ENCODE results near the gene BOLA3. TPM values are rescaled to one million over a fixed set of nuclear protein-coding genes. Genes with fewer than 3 reads are reported as not detected.
"Not testable (repeated sequence)": the region's sequence is repeated elsewhere in the genome, so short reads cannot be mapped to it uniquely, and the experiment has no call there.

BOLA3 gene
- total RNA-seq: 10 to 100 TPM; 68.0 to 72.5 TPM

GRCh38 chr2:74147727-74148456, at the start of gene BOLA3:
TSS of gene BOLA3 (minus strand) at chr2:74147912. CDS start at chr2:74147874, 38 bp downstream.
- peaks cover 5% of the 10 kb centered on the region for H3K36me3 Mint-ChIP-seq
- H3K27ac Mint-ChIP-seq: no peak within 1 kb of the TSS
- DNase-seq (ENCODE audit: low spot score) (peak; percentile 94), ATAC-seq (peak; percentile 98)
- no peaks in the 10 kb centered on the region for H3K9me3 Mint-ChIP-seq
- peaks cover under 1 to 7% of the 10 kb centered on the region in 2 donors for H3K4me1 Mint-ChIP-seq (ENCODE audit: low read depth in 2 of 2)
- H3K27me3 Mint-ChIP-seq: no peaks in the 10 kb centered on the region
- H3K4me3 Mint-ChIP-seq: no peak within 1 kb of the TSS

- peaks cover 34% of the 10 kb centered on the region for H3K36me3 Mint-ChIP-seq
- no peak for ATAC-seq
- no peaks in the 10 kb centered on the region for H3K9me3 Mint-ChIP-seq
- H3K4me3 Mint-ChIP-seq: peak overlapping the region; percentile 22
- H3K27me3 Mint-ChIP-seq: no peaks in the 10 kb centered on the region
- DNase-seq (ENCODE audit: low spot score): no peak
- peaks cover 39 to 40% of the 10 kb centered on the region in 2 donors for H3K4me1 Mint-ChIP-seq (ENCODE audit: low read depth in 2 of 2)
- peak overlapping the region in 1 of 2 donors; percentile 100 for H3K27ac Mint-ChIP-seq
Measured at GRCh38 chr2:74197049-74197448, 49.3 kb upstream of the BOLA3 start.

GRCh38 chr2:74194799-74195198, 47.1 kb upstream of the BOLA3 start:
- Mint-ChIP-seq H3K4me3 (no peak overlapping the region), H3K27me3 (peaks cover 0 to 3% of the 10 kb centered on the region in 2 donors), H3K9me3 (no peaks in the 10 kb centered on the region), H3K4me1 (ENCODE audit: low read depth in 2 of 2) (peaks cover 22 to 26% of the 10 kb centered on the region in 2 donors), H3K36me3 (peaks cover 12% of the 10 kb centered on the region), H3K27ac (no peak overlapping the region)
- DNase-seq (ENCODE audit: low spot score): no peak
- ATAC-seq: no peak

- ATAC-seq: no peak
- no peaks in the 10 kb centered on the region for H3K36me3 Mint-ChIP-seq
- H3K4me1 Mint-ChIP-seq (ENCODE audit: low read depth in 2 of 2): peaks cover 18 to 23% of the 10 kb centered on the region in 2 donors
- H3K27me3 Mint-ChIP-seq: peaks cover 0 to 3% of the 10 kb centered on the region in 2 donors
- no peaks in the 10 kb centered on the region for H3K9me3 Mint-ChIP-seq
- H3K27ac Mint-ChIP-seq: peak overlapping the region in 1 of 2 donors; percentile 62
- no peak for DNase-seq (ENCODE audit: low spot score)
- no peak overlapping the region for H3K4me3 Mint-ChIP-seq
Measured at GRCh38 chr2:74191596-74192380, 44.1 kb upstream of the BOLA3 start.

- Mint-ChIP-seq H3K4me3 (no peak overlapping the region), H3K9me3 (no peaks in the 10 kb centered on the region), H3K4me1 (ENCODE audit: low read depth in 2 of 2) (peaks cover 41 to 49% of the 10 kb centered on the region in 2 donors), H3K27ac (peak overlapping the region in 1 of 2 donors; percentile 92), H3K36me3 (peaks cover 5% of the 10 kb centered on the region), H3K27me3 (peaks cover 0 to 3% of the 10 kb centered on the region in 2 donors)
- ATAC-seq: no peak
- no peak for DNase-seq (ENCODE audit: low spot score)
Measured at GRCh38 chr2:74188696-74189095, 41.0 kb upstream of the BOLA3 start.

- peaks cover 0 to 3% of the 10 kb centered on the region in 2 donors for H3K27me3 Mint-ChIP-seq
- DNase-seq (ENCODE audit: low spot score) (no peak), ATAC-seq (no peak)
- H3K9me3 Mint-ChIP-seq: no peaks in the 10 kb centered on the region
- H3K36me3 Mint-ChIP-seq: peaks cover 5% of the 10 kb centered on the region
- peak overlapping the region; percentile 90 to 92 for H3K27ac Mint-ChIP-seq
- peaks cover 43 to 51% of the 10 kb centered on the region in 2 donors for H3K4me1 Mint-ChIP-seq (ENCODE audit: low read depth in 2 of 2)
- H3K4me3 Mint-ChIP-seq: peak overlapping the region; percentile 15
Measured at GRCh38 chr2:74188018-74188601, 40.4 kb upstream of the BOLA3 start.

- Mint-ChIP-seq H3K27ac (peak overlapping the region; percentile 90 to 92), H3K4me3 (peak overlapping the region; percentile 63), H3K4me1 (ENCODE audit: low read depth in 2 of 2) (peaks cover 46 to 55% of the 10 kb centered on the region in 2 donors)
- not testable (repeated sequence) for H3K9me3 Mint-ChIP-seq; ATAC-seq; H3K27me3 Mint-ChIP-seq; DNase-seq (ENCODE audit: low spot score); H3K36me3 Mint-ChIP-seq
Measured at GRCh38 chr2:74186706-74187105, 39.0 kb upstream of the BOLA3 start.

GRCh38 chr2:74186038-74186437, 38.3 kb upstream of the BOLA3 start:
- H3K9me3 Mint-ChIP-seq: no peaks in the 10 kb centered on the region

GRCh38 chr2:74183878-74184277, 36.2 kb upstream of the BOLA3 start:
- Mint-ChIP-seq H3K4me1 (ENCODE audit: low read depth in 2 of 2) (peaks cover 44 to 45% of the 10 kb centered on the region in 2 donors), H3K9me3 (no peaks in the 10 kb centered on the region), H3K27me3 (no peaks in the 10 kb centered on the region), H3K27ac (peak overlapping the region; percentile 90 to 92), H3K36me3 (peaks cover 5% of the 10 kb centered on the region), H3K4me3 (peak overlapping the region; percentile 42)
- DNase-seq (ENCODE audit: low spot score): no peak
- no peak for ATAC-seq

More at GRCh38 chr2:74186038-74186437, 38.3 kb upstream of the BOLA3 start:
- ATAC-seq (peak; percentile 99), DNase-seq (ENCODE audit: low spot score) (peak; percentile 91)
- peaks cover 47 to 55% of the 10 kb centered on the region in 2 donors for H3K4me1 Mint-ChIP-seq (ENCODE audit: low read depth in 2 of 2)
- peak overlapping the region; percentile 63 for H3K4me3 Mint-ChIP-seq
- H3K27ac Mint-ChIP-seq: peak overlapping the region; percentile 90 to 92
- peaks cover 5% of the 10 kb centered on the region for H3K36me3 Mint-ChIP-seq
- peaks cover 0 to 1% of the 10 kb centered on the region in 2 donors for H3K27me3 Mint-ChIP-seq

GRCh38 chr2:74181739-74182138, 34.0 kb upstream of the BOLA3 start:
- Mint-ChIP-seq H3K4me3 (peak overlapping the region; percentile 57), H3K9me3 (no peaks in the 10 kb centered on the region), H3K27me3 (no peaks in the 10 kb centered on the region), H3K36me3 (peaks cover 12% of the 10 kb centered on the region), H3K27ac (peak overlapping the region; percentile 69 to 92), H3K4me1 (ENCODE audit: low read depth in 2 of 2) (peaks cover 39 to 41% of the 10 kb centered on the region in 2 donors)
- DNase-seq (ENCODE audit: low spot score) (no peak), ATAC-seq (no peak)

- DNase-seq (ENCODE audit: low spot score): no peak
- Mint-ChIP-seq H3K4me3 (peak overlapping the region; percentile 85), H3K27ac (peak overlapping the region; percentile 82 to 93), H3K4me1 (ENCODE audit: low read depth in 2 of 2) (peaks cover 40 to 41% of the 10 kb centered on the region in 2 donors), H3K36me3 (peaks cover 15% of the 10 kb centered on the region), H3K9me3 (no peaks in the 10 kb centered on the region), H3K27me3 (no peaks in the 10 kb centered on the region)
- peak; percentile 1 to 12 for ATAC-seq
Measured at GRCh38 chr2:74179063-74179865, 31.6 kb upstream of the BOLA3 start.

- Mint-ChIP-seq H3K27ac (peak within 1 kb of the TSS; percentile 82 to 93), H3K36me3 (peaks cover 15% of the 10 kb centered on the region), H3K9me3 (no peaks in the 10 kb centered on the region), H3K4me1 (ENCODE audit: low read depth in 2 of 2) (peaks cover 34 to 36% of the 10 kb centered on the region in 2 donors), H3K4me3 (peak within 1 kb of the TSS; percentile 85), H3K27me3 (no peaks in the 10 kb centered on the region)
- ATAC-seq (peak; percentile 97), DNase-seq (ENCODE audit: low spot score) (peak; percentile 99)
Measured at GRCh38 chr2:74178211-74179062, 30.7 kb upstream of the BOLA3 start, which contains the start of gene MOB1A. TSS of gene MOB1A (minus strand) at chr2:74178879. CDS start at chr2:74178674, 205 bp downstream.

All from natural killer cell treated with Interleukin-12 subunit alpha and Interleukin-12 subunit beta and Interleukin-15 and Interleukin-18, amount 100 ng/mL, for 72 hours (primary cell).